Stimulated activated CD4-positive, alpha-beta T cell treated with anti-CD3 and anti-CD28 coated beads, Interleukin-12 subunit alpha, Interleukin-12 subunit beta, amount 100 ng/mL, for 24 hours (primary cell): Measurements from ENCODE around the gene FXYD5.

Experiments
- DNase-seq, 2 experiments: peaks; one replicate each; pipeline ENCODE4 v3.0.0-alpha.2; 2020; ENCODE audit warnings: low read depth in 2 of 2

Gene FXYD5

DNA sequence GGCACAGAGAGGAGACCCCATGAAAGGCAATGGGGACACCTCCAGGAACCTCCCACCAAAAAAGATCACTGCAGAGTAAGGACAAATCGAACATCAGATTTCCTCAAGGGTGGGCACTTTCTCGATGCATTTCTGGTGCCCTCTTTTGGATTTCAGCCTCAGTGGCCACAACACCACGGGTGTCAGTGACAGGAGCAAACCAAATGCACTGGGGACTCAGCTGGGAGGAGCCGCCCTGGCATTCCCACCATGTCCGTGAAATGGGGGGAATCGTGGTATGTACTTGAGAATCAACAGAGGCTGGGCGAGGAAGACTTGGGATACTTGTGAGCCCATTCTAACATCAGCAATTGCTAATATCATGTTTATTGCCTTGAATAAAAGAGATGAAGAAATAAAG, 57.7 kb downstream of the FXYD5 start:
- DNase-seq: no peak

GRCh38 chr19:35213663-35214632, 59.4 kb downstream of the FXYD5 start:
- DNase-seq: peak; percentile 47 to 61

DNA sequence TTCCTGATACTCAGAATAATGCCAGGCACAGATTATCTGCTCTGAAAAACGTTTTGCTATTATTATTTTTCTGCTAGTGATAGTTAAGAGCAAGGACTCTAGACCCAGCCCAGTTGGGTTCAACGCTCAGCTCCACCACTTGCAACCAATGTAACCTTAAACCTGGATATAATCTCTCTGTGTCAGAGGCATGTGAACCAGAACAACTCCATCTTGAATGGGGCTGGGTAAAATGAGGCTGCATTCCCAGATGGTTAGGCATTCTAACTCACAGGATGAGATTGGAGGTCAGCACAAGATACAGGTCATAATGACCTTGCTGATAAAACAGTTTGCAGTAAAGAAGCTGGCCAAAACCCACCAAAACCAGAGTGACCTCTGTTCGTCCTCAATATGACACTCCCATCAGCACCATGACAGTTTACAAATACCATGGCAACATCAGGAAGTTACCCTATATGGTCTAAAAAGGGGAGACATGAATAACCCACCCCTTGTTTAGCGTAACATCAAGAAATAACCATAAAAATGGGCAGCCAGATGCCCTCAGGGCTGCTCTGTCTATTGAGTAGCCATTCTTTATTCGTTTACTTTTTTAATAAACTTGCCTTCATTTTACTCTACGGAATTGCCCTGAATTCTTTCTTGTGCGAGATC, 60.4 kb downstream of the FXYD5 start:
- DNase-seq: no peak

DNA sequence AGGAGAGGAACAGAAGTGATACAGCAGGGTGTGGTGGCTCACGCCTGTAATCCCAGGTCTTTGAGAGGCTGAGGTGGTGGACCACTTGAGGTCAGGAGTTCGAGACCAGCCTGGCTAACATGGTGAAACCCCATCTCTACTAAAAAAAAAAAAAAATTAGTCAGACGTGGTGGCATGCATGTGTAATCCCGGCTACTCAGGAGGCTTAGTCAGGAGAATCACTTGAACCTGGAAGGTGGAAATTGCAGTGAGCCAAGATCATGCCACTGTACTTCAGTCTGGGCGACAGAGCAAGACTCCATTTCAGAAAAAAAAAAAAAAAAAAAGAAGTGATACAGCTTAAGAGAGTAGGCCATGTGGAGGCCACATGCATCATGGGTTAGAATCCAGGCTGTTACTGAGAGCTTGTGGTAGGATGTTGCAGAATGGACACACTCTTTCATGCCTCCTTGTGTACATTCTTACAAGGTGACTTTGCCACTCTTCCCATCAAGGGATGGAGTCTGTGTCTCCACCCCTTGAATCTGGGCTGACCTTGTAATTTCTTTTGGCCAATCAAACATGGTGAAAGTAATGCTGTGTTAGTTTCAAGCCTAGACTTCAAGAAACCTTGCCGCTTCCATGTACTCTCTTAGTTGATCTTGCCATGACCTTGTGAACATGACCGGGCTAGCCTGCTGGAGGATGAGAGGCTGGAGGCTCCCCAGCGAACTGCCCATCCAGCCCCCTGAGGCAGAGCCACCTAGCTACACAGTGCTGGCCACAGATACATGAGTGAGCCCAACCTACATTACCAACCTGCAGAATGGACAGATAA, 61.7 kb downstream of the FXYD5 start:
- DNase-seq: no peak

DNA sequence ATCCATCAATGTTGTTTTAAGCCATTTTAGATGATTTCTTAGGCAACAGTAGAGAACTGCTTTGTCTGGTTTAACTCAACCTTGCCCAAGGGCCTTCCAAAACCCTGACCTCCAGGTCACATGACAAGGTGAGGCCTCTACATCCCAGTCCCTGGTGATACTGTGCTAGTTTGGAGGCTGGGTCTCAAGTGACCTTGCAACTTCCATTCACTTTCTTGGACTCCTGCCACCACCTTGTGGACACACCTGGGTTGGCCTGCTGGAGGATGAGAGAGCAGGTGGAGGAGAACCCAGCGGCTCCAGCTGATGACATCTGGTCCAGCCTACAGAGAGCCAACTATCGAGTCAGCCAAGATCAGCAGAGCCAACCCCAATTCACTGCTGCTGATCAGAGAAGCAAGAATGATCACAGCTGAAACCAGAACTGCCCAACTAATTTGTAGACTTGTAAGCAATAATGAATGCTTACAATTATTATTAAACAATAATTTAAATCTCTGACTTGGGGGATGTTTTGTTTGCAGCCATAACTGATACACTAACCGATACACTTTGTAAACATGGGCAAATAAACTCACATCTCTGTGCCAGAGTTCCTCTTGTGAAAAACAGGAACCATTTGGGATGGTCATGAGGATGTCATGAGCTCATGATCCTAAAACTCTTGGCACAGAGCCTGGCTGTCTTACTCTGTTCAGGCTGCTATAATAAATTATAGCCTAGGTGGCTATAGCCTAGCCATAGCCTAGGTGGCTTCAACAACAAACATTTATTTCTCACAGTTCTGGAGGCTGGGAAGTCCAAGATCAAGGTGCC, 62.5 kb downstream of the FXYD5 start:
- DNase-seq: no peak

DNA sequence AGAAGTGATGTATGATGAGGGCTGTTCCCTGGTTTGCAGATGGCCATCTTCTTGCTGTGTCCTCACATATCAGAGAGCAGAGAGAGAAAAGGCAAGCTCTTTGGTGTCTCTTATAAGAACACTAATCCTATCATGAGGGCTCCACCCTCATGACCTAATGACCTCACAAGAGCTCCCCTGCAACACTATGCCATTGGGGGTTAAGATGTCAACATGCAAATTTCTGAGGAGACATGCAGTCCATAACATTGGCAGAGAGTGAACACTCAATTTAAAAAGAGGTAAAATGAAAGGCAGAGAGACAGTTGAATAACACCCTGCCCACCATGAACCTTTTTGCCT, 63.1 kb downstream of the FXYD5 start:
- no peak for DNase-seq

- no peak for DNase-seq
Measured at GRCh38 chr19:35219008-35219407, 64.5 kb downstream of the FXYD5 start.
